ENCODE results near the gene SLC25A13. TPM values are rescaled to one million over a fixed set of nuclear protein-coding genes. Genes with fewer than 3 reads are reported as not detected.

SLC25A13 gene
- total and polyA plus RNA-seq, 8 donors, result 20.2 to 41.2 (median 25.1) TPM

DNA sequence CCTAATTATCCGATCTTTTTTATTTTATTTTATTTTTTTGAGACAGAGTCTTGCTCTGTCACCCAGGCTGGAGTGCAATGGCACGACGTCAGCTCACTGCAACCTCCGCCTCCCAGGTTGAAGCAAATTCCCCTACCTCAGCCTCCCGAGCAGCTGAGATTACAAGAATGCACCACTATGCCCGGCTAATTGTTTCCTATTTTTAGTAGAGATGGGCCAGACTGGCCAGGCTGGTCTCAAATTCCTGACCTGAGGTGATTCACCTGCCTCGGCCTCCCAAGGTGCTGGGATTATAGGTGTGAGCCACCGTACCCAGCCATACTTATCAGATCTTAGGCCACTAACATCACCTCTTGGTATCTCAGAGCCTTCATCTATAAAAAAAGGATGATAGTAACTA lies 4.9 kb downstream of the SLC25A13 start:
- no peaks in the 10 kb centered on the region for H3K36me3 ChIP-seq

GRCh38 chr7:96315125-96315512 lies 6.8 kb downstream of the SLC25A13 start:
- H3K27ac ChIP-seq, result no peak overlapping the region

More for the DNA sequence above, 4.9 kb downstream of the SLC25A13 start:
- no peaks in the 10 kb centered on the region for H3K9me3 ChIP-seq
- no peak for DNase-seq
- no peak overlapping the region for H3K27ac ChIP-seq
- no peaks in the 10 kb centered on the region for H3K27me3 ChIP-seq
- intact Hi-C loops (cut with DNase I), result no loop called here
- H3K4me3 ChIP-seq, result no peak overlapping the region
- TF ChIP-seq CTCF (IDR thresholded peaks at IDR 0.05), result no peak
- peaks cover 6 to 60% of the 10 kb centered on the region in 2 donors for H3K4me1 ChIP-seq
- no peak for ATAC-seq

GRCh38 chr7:96314402-96315124 lies 7.3 kb downstream of the SLC25A13 start:
- ATAC-seq (no peak), DNase-seq (no peak)
- intact Hi-C loops (cut with DNase I), result no loop called here
- H3K36me3 ChIP-seq, result no peaks in the 10 kb centered on the region
- no peak overlapping the region for H3K27ac ChIP-seq
- H3K27me3 ChIP-seq, result no peaks in the 10 kb centered on the region
- no peak overlapping the region for H3K4me3 ChIP-seq
- no peak for TF ChIP-seq CTCF (IDR thresholded peaks at IDR 0.05)
- H3K9me3 ChIP-seq, result no peaks in the 10 kb centered on the region
- peaks cover 17 to 60% of the 10 kb centered on the region in 2 donors for H3K4me1 ChIP-seq

More at GRCh38 chr7:96315125-96315512, 6.8 kb downstream of the SLC25A13 start:
- no peak for TF ChIP-seq CTCF (IDR thresholded peaks at IDR 0.05)
- intact Hi-C loops (cut with DNase I), result no loop called here
- H3K4me1 ChIP-seq, result peaks cover 17 to 61% of the 10 kb centered on the region in 2 donors
- H3K9me3 ChIP-seq, result no peaks in the 10 kb centered on the region
- no peak overlapping the region for H3K4me3 ChIP-seq
- H3K27me3 ChIP-seq, result no peaks in the 10 kb centered on the region
- DNase-seq (no peak), ATAC-seq (no peak)
- no peaks in the 10 kb centered on the region for H3K36me3 ChIP-seq

- H3K27me3 ChIP-seq, result no peaks in the 10 kb centered on the region
- no peaks in the 10 kb centered on the region for H3K9me3 ChIP-seq
- TF ChIP-seq CTCF (IDR thresholded peaks at IDR 0.05), result no peak
- no peak for DNase-seq
- no peaks in the 10 kb centered on the region for H3K36me3 ChIP-seq
- no peak overlapping the region for H3K27ac ChIP-seq
- no peak overlapping the region for H3K4me3 ChIP-seq
- no peak for ATAC-seq
- H3K4me1 ChIP-seq, result peaks cover 17 to 54% of the 10 kb centered on the region in 2 donors
- intact Hi-C loops (cut with DNase I), result no loop called here
Observed at GRCh38 chr7:96313940-96314339, 8.0 kb downstream of the SLC25A13 start.

DNA sequence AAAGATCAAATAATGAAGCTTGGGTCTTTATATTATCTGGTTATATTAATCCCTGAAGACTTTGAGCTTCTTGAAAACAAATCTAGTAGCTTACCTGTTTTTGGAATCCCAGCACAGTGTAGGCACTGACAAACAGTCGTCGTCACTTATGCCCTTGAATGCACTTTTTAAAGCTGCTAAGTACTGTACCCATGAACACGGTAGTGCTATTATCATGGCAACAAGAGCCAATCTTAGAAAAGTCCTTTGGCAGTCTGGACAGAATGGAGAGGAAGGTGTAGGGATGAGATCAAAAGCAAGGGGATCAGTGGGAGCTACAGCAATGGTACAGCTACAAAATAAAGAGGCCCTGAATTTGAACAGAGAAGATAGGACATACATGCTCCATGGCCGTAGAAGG lies 9.4 kb downstream of the SLC25A13 start:
- peak; percentile 56 for ATAC-seq
- Histone ChIP-seq H3K4me3 (no peak overlapping the region), H3K4me1 (peaks cover 17 to 45% of the 10 kb centered on the region in 2 donors)

More for the DNA sequence above, 9.4 kb downstream of the SLC25A13 start:
- intact Hi-C loops (cut with DNase I), result no loop called here
- no peaks in the 10 kb centered on the region for H3K27me3 ChIP-seq
- H3K36me3 ChIP-seq, result no peaks in the 10 kb centered on the region
- TF ChIP-seq CTCF (IDR thresholded peaks at IDR 0.05), result no peak
- no peaks in the 10 kb centered on the region for H3K9me3 ChIP-seq
- no peak for DNase-seq
- no peak overlapping the region for H3K27ac ChIP-seq

All from left lung (tissue), 10 donors.